Prostate gland (tissue), 2 donors: ENCODE results near the gene MYL2. TPM values are rescaled to one million over a fixed set of nuclear protein-coding genes. Genes with fewer than 3 reads are reported as not detected.

Experiments used
- DNase-seq: peaks from one replicate; pipeline ENCODE4 v3.0.0-alpha.2; 2019; ENCODE audit warnings: low spot score
- H3K27ac ChIP-seq, 2 donors: fragments of 200-600 bp; sonication (generic); 2 replicates each; pipeline ENCODE4 v1.5.1; 2017 to 2019
- H3K27me3 ChIP-seq: fragments of 200-600 bp; sonication (generic); replicated peaks from 2 replicates; pipeline ENCODE4 v1.5.1; 2019; ENCODE audit not compliant: insufficient read depth
- H3K36me3 ChIP-seq, 2 donors: fragments of 200-600 bp; sonication (generic); 1 replicate in 1 of 2; 2 replicates in 1 of 2; pipeline versions ENCODE4 v1.5.1 to v1.8.1; 2017 to 2019
- H3K4me1 ChIP-seq: fragments of 200-600 bp; sonication (generic); replicated peaks from 2 replicates; pipeline ENCODE4 v1.5.1; 2019
- H3K4me3 ChIP-seq, 2 donors: fragments of 200-600 bp; sonication (generic); 2 replicates each; pipeline ENCODE4 v1.5.1; 2017 to 2019
- H3K9me3 ChIP-seq: fragments of 200-600 bp; sonication (generic); 2 replicates; pipeline ENCODE4 v1.5.1; 2017
- POLR2A ChIP-seq: fragments of 450-650 bp; IDR thresholded peaks from one replicate; pipeline ENCODE4 v1.6.1; 2016; ENCODE audit warnings: antibody characterized with exemption, mild to moderate bottlenecking
- POLR2AphosphoS5 ChIP-seq: sonication (generic); formaldehyde crosslinking; IDR thresholded peaks from one replicate; pipeline ENCODE4 v1.6.1; 2017; ENCODE audit warnings: antibody characterized with exemption
- WGBS: methylation state at CpG from one replicate; pipeline ENCODE4 v1.1.5; 2018; 5-methylcytosine and 5-hydroxymethylcytosine counted together
- intact Hi-C: fragments of 100-400 bp; cut with DNase I; formaldehyde crosslinking; loops from one replicate; pipeline ENCODE4 v1.14.2; 2022
- total RNA-seq, 2 donors: library from RNA; depleted of rRNA; stranded (reverse); fragments of >200 nt; gene quantifications; one replicate each; pipeline ENCODE4 v1.1.0, GENCODE V29; 2016
- TF ChIP-seq, protein P1 (sequence below), 4 experiments: fragments of 200-600 bp in 2 of 4; fragments of 450-650 bp in 2 of 4; sonication (generic) in 2 of 4; IDR thresholded peaks; 1 replicate in 3 of 4; 2 replicates in 1 of 4; pipeline ENCODE4 v1.5.1; 2016 to 2019; ENCODE audit warnings: antibody characterized with exemption in 4 of 4, mild to moderate bottlenecking in 2 of 4, moderate library complexity in 2 of 4

Gene MYL2
- total RNA-seq, 2 donors from 2014 or later: 39.5 TPM; not detected in 1

DNA sequence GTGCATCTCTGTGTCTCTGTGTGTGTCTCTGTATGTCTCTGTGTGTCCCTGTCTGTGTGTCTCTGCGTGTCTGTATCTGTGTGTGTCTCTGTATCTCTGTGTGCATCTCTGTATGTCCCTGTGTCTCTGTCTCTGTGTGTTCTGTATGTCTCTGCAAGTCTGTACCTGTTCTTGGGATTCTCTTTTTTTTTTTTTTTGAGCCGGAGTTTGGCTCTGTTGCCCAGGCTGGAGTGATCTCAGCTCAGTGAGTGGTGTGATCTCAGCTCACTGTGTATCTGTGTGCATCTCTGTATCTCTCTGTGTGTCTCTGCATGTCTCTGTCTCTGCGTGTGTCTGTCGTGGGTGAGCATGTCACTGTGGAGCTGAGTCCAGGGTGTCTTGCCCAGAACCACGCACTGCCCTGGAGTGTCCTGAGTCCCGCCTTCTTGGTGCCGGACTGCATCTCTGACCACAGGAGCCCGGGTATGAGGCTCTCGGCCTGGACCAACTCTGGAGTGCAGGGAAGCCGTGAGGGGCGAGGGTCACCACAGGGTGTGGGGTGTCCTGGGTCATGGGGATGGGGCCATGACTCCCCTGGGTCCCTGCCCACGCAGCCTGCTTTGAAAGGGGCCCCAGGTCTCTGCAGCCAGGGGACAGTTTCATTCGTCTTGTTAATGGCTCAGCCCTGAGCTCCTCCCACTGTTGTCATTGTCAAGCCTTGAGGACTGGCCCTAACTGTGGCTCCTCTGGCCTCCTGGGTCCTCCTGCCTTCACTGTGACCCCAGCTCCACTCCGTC is 11.8 kb downstream of the MYL2 start:
- no peaks in the 10 kb centered on the region for H3K36me3 ChIP-seq
- intact Hi-C loops: no loop called here
- no peak overlapping the region for H3K4me3 ChIP-seq
- no peaks in the 10 kb centered on the region for H3K9me3 ChIP-seq
- no peak overlapping the region for H3K27ac ChIP-seq
- TF ChIP-seq POLR2A: no peak
- TF ChIP-seq, protein P1, sequence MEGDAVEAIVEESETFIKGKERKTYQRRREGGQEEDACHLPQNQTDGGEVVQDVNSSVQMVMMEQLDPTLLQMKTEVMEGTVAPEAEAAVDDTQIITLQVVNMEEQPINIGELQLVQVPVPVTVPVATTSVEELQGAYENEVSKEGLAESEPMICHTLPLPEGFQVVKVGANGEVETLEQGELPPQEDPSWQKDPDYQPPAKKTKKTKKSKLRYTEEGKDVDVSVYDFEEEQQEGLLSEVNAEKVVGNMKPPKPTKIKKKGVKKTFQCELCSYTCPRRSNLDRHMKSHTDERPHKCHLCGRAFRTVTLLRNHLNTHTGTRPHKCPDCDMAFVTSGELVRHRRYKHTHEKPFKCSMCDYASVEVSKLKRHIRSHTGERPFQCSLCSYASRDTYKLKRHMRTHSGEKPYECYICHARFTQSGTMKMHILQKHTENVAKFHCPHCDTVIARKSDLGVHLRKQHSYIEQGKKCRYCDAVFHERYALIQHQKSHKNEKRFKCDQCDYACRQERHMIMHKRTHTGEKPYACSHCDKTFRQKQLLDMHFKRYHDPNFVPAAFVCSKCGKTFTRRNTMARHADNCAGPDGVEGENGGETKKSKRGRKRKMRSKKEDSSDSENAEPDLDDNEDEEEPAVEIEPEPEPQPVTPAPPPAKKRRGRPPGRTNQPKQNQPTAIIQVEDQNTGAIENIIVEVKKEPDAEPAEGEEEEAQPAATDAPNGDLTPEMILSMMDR (IDR thresholded peaks at IDR 0.05): no peak
- TF ChIP-seq POLR2AphosphoS5: no peak
- DNase-seq: no peak
- H3K4me1 ChIP-seq: no peaks in the 10 kb centered on the region
- 63% methylated on average over 14 of the region's 14 CpGs for WGBS
- H3K27me3 ChIP-seq: no peaks in the 10 kb centered on the region

DNA sequence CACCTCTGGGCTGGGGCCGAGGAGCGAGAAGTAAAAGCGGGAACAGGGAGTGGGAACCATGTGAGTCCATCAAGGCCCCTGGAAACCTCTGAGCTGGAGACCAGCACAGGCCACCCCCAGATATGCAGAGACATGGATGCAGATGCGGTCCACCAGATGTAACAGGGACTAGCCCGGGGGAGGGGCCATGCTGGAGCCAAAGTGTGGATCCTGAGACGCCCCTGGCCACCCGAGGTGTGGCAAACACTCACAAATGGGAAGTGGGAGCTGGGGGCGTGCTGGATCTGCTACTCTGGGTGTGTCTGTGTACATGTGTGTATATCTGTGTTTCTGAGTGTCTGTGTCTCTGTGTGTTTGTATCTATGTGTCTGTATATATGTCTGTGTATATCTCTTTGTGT is 12.8 kb downstream of the MYL2 start:
- Histone ChIP-seq H3K27ac (no peak overlapping the region), H3K4me3 (no peak overlapping the region), H3K9me3 (no peaks in the 10 kb centered on the region), H3K36me3 (no peaks in the 10 kb centered on the region), H3K4me1 (no peaks in the 10 kb centered on the region), H3K27me3 (no peaks in the 10 kb centered on the region)
- intact Hi-C loops: no loop called here
- no peak for DNase-seq
- no peak for TF ChIP-seq POLR2AphosphoS5
- no peak for TF ChIP-seq POLR2A
- TF ChIP-seq, protein P1 (IDR thresholded peaks at IDR 0.05): no peak
- WGBS: 57% methylated on average over 8 of the region's 8 CpGs

- Histone ChIP-seq H3K9me3 (no peaks in the 10 kb centered on the region), H3K27me3 (no peaks in the 10 kb centered on the region), H3K36me3 (no peaks in the 10 kb centered on the region), H3K4me3 (no peak overlapping the region), H3K27ac (no peak overlapping the region), H3K4me1 (no peaks in the 10 kb centered on the region)
- TF ChIP-seq POLR2A (no peak), POLR2AphosphoS5 (no peak)
- TF ChIP-seq, protein P1 (IDR thresholded peaks at IDR 0.05): no peak
- DNase-seq: no peak
- intact Hi-C loops: no loop called here
- 77% methylated on average over 4 of the region's 4 CpGs for WGBS
These were observed 13.4 kb downstream of the MYL2 start for GRCh38 chr12:110906985-110907384.

DNA sequence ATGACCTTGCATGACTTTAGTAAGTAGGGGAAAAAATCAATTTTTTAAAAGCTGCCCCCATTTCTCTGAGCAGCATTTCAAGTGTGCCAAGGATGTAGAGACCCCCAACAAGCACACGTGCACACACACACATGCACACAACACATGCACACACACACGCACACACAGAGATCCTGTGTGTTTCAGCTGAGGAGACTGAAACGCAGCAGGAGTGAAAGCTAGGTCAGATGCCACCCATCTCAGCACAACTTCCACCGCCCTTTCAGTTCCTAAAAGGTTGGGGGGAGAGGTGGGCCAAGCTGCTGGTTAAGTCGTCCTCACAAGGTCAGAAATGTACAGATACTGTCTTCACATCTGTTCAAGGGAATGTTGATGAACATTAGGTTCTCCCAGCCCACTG is 13.9 kb downstream of the MYL2 start:
- H3K4me1 ChIP-seq: no peaks in the 10 kb centered on the region
- H3K4me3 ChIP-seq: no peak overlapping the region
- TF ChIP-seq, protein P1 (IDR thresholded peaks at IDR 0.05): no peak
- no peak for TF ChIP-seq POLR2A
- no peak for TF ChIP-seq POLR2AphosphoS5
- 77% methylated on average over 5 of the region's 5 CpGs for WGBS
- DNase-seq: no peak
- H3K36me3 ChIP-seq: no peaks in the 10 kb centered on the region
- intact Hi-C loops: no loop called here
- no peak overlapping the region for H3K27ac ChIP-seq
- H3K27me3 ChIP-seq: no peaks in the 10 kb centered on the region
- H3K9me3 ChIP-seq: no peaks in the 10 kb centered on the region

- H3K9me3 ChIP-seq: no peaks in the 10 kb centered on the region
- no peaks in the 10 kb centered on the region for H3K27me3 ChIP-seq
- no peak for DNase-seq
- H3K27ac ChIP-seq: no peak overlapping the region
- no peaks in the 10 kb centered on the region for H3K4me1 ChIP-seq
- no peaks in the 10 kb centered on the region for H3K36me3 ChIP-seq
- WGBS: 39% methylated on average over 3 of the region's 3 CpGs
- intact Hi-C loops: no loop called here
- no peak overlapping the region for H3K4me3 ChIP-seq
- TF ChIP-seq, protein P1 (IDR thresholded peaks at IDR 0.05): no peak
- TF ChIP-seq POLR2A (no peak), POLR2AphosphoS5 (no peak)
These were observed 14.3 kb downstream of the MYL2 start for GRCh38 chr12:110906083-110906482.
